OCI-LY1 (cell line): ENCODE measurements around the gene IL4.
"Not testable (repeated sequence)": the region's sequence is repeated elsewhere in the genome, so short reads cannot be mapped to it uniquely, and the experiment has no call there.

Experiments
- H2AFZ ChIP-seq: fragments of 200-600 bp; sonication (generic), shearing (Covaris generic); 2 replicates; pipeline ENCODE4 v1.6.0; 2014; ENCODE audit warnings: antibody characterized with exemption, mild to moderate bottlenecking, low read length
- H3F3A ChIP-seq: fragments of 200-600 bp; sonication (generic), shearing (Covaris generic); 2 replicates; pipeline ENCODE4 v1.6.0; 2014; ENCODE audit warnings: mild to moderate bottlenecking, antibody characterized with exemption, low read length, moderate library complexity; ENCODE audit not compliant: insufficient read depth
- H3K27ac ChIP-seq: fragments of 200-600 bp; sonication (generic); 2 replicates; pipeline ENCODE4 v1.5.1; 2014; ENCODE audit warnings: low read length, mixed run types, mild to moderate bottlenecking, low read depth; ENCODE audit not compliant: poor library complexity, severe bottlenecking
- H3K27me3 ChIP-seq: fragments of 200-600 bp; sonication (generic); 2 replicates; pipeline ENCODE4 v1.6.0; 2014; ENCODE audit warnings: antibody characterized with exemption, mild to moderate bottlenecking, low read length, moderate library complexity; ENCODE audit not compliant: insufficient read depth
- H3K36me3 ChIP-seq: fragments of 200-600 bp; sonication (generic); 2 replicates; pipeline ENCODE4 v1.6.1; 2014; ENCODE audit warnings: mild to moderate bottlenecking, antibody characterized with exemption, low read length, moderate library complexity, mixed read lengths; ENCODE audit not compliant: insufficient read depth
- H3K4me1 ChIP-seq: fragments of 200-600 bp; sonication (generic); 2 replicates; pipeline ENCODE4 v1.5.1; 2014; ENCODE audit warnings: mild to moderate bottlenecking, low read length, moderate library complexity; ENCODE audit not compliant: insufficient read depth, severe bottlenecking
- H3K4me2 ChIP-seq: fragments of 200-600 bp; sonication (generic), shearing (Covaris generic); 2 replicates; pipeline ENCODE4 v1.6.1; 2014; ENCODE audit warnings: low read length
- H3K4me3 ChIP-seq: fragments of 200-600 bp; sonication (generic); 2 replicates; pipeline ENCODE4 v1.5.1; 2014; ENCODE audit warnings: low read length, low read depth, mild to moderate bottlenecking, mixed read lengths; ENCODE audit not compliant: poor library complexity, severe bottlenecking
- H3K79me2 ChIP-seq: fragments of 200-600 bp; shearing (Covaris generic); 2 replicates; pipeline ENCODE4 v1.6.1; 2016; ENCODE audit warnings: mixed run types, low read length, mixed read lengths; ENCODE audit not compliant: insufficient read depth
- H3K9ac ChIP-seq: fragments of 200-600 bp; sonication (generic), shearing (Covaris generic); 2 replicates; pipeline ENCODE4 v1.6.1; 2014; ENCODE audit warnings: mild to moderate bottlenecking, low read length, mixed read lengths
- H3K9me2 ChIP-seq: fragments of 200-600 bp; sonication (generic), shearing (Covaris generic); 2 replicates; pipeline ENCODE4 v1.6.1; 2014; ENCODE audit warnings: low read depth, mild to moderate bottlenecking, low read length, mixed read lengths
- H3K9me3 ChIP-seq: fragments of 200-600 bp; shearing (Covaris generic); 2 replicates; pipeline ENCODE4 v1.6.1; 2014; ENCODE audit warnings: low read length, mixed read lengths
- H4K20me1 ChIP-seq: fragments of 200-600 bp; sonication (generic), shearing (Covaris generic); 2 replicates; pipeline ENCODE4 v1.6.0; 2016; ENCODE audit warnings: mild to moderate bottlenecking, low read length; ENCODE audit not compliant: insufficient read depth
- CTCF ChIP-seq: fragments of 200-600 bp; sonication (generic), shearing (Covaris generic); IDR thresholded peaks from 2 replicates; pipeline ENCODE4 v1.5.1; 2017; ENCODE audit warnings: mild to moderate bottlenecking, antibody characterized with exemption, low read length, moderate library complexity, mixed read lengths
- EZH2 ChIP-seq: fragments of 200-600 bp; sonication (generic), shearing (Covaris generic); IDR thresholded peaks from 2 replicates; pipeline ENCODE4 v1.8.0; 2017; ENCODE audit warnings: borderline replicate concordance, mixed run types, mild to moderate bottlenecking, antibody characterized with exemption, low read length, moderate library complexity, mixed read lengths

The IL4 gene

GRCh38 chr5:132690156-132690555 lies 16.4 kb downstream of the IL4 start:
- Histone ChIP-seq H3K36me3 (no peaks in the 10 kb centered on the region), H3F3A (no peaks in the 10 kb centered on the region), H3K4me2 (no peak overlapping the region), H2AFZ (no peak overlapping the region), H4K20me1 (no peaks in the 10 kb centered on the region), H3K27me3 (no peaks in the 10 kb centered on the region), H3K27ac (no peak overlapping the region), H3K9me2 (no peaks in the 10 kb centered on the region), H3K4me3 (no peak overlapping the region), H3K79me2 (no peaks in the 10 kb centered on the region), H3K9me3 (no peaks in the 10 kb centered on the region), H3K9ac (no peak overlapping the region), H3K4me1 (peaks cover 19% of the 10 kb centered on the region)
- TF ChIP-seq CTCF (no peak), EZH2 (no peak)

GRCh38 chr5:132691755-132692631 lies 18.2 kb downstream of the IL4 start:
- not testable (repeated sequence) for H3K9ac ChIP-seq, H3K27me3 ChIP-seq, H3K9me3 ChIP-seq, H3K9me2 ChIP-seq, H2AFZ ChIP-seq, H3K4me2 ChIP-seq, H4K20me1 ChIP-seq, H3K79me2 ChIP-seq, H3K27ac ChIP-seq, H3F3A ChIP-seq, H3K4me3 ChIP-seq, H3K36me3 ChIP-seq
- peaks cover 17% of the 10 kb centered on the region for H3K4me1 ChIP-seq

GRCh38 chr5:132692632-132692967 lies 18.8 kb downstream of the IL4 start:
- H3K4me2 ChIP-seq: no peak overlapping the region
- no peaks in the 10 kb centered on the region for H3K9me3 ChIP-seq
- H3K27ac ChIP-seq: no peak overlapping the region
- no peak for TF ChIP-seq EZH2
- no peak for TF ChIP-seq CTCF
- no peaks in the 10 kb centered on the region for H3K79me2 ChIP-seq
- no peaks in the 10 kb centered on the region; the same call in 1 of the 2 replicates for H3K36me3 ChIP-seq
- peaks cover 17% of the 10 kb centered on the region for H3K4me1 ChIP-seq
- H3K27me3 ChIP-seq: no peaks in the 10 kb centered on the region
- no peaks in the 10 kb centered on the region for H4K20me1 ChIP-seq
- no peak overlapping the region for H3K4me3 ChIP-seq
- H3K9me2 ChIP-seq: no peaks in the 10 kb centered on the region
- H3K9ac ChIP-seq: no peak overlapping the region
- no peak overlapping the region for H2AFZ ChIP-seq
- H3F3A ChIP-seq: no peaks in the 10 kb centered on the region

GRCh38 chr5:132695956-132696355 lies 22.2 kb downstream of the IL4 start:
- TF ChIP-seq CTCF (no peak), EZH2 (no peak)
- no peak overlapping the region for H3K4me2 ChIP-seq
- no peak overlapping the region for H3K4me3 ChIP-seq
- H2AFZ ChIP-seq: no peak overlapping the region
- no peaks in the 10 kb centered on the region for H3K9me3 ChIP-seq
- H3F3A ChIP-seq: no peaks in the 10 kb centered on the region
- no peaks in the 10 kb centered on the region for H3K79me2 ChIP-seq
- H3K27me3 ChIP-seq: no peaks in the 10 kb centered on the region
- H3K36me3 ChIP-seq: no peaks in the 10 kb centered on the region; the same call in 1 of the 2 replicates
- H4K20me1 ChIP-seq: no peaks in the 10 kb centered on the region
- no peaks in the 10 kb centered on the region for H3K4me1 ChIP-seq
- no peak overlapping the region for H3K27ac ChIP-seq
- H3K9ac ChIP-seq: no peak overlapping the region
- no peaks in the 10 kb centered on the region for H3K9me2 ChIP-seq
